Erythroblast (primary cell): Measurements from ENCODE around the gene FA2H.
A peak's percentile ranks its signal among the peaks of the same experiment; 100 is the strongest.
"Not testable (repeated sequence)": the region's sequence is repeated elsewhere in the genome, so short reads cannot be mapped to it uniquely, and the experiment has no call there.

Source experiments
- DNase-seq, 2 experiments: peaks; one replicate each; lab custom pipeline; 2025; lab: John Stamatoyannopoulos, UW
- GATA1 ChIP-seq: IDR thresholded peaks from 2 replicates; pipeline ENCODE4 v1.6.1; 2011; ENCODE audit warnings: low read depth, mild to moderate bottlenecking, control low read depth, low read length, moderate library complexity
- POLR2A ChIP-seq: IDR thresholded peaks from 2 replicates; pipeline ENCODE4 v1.6.1; 2011; ENCODE audit warnings: mild to moderate bottlenecking, low read length

Gene FA2H

GRCh38 chr16:74731853-74732477 lies 42.7 kb downstream of the FA2H start:
- DNase-seq, result no peak
- TF ChIP-seq POLR2A (no peak), GATA1 (no peak)

GRCh38 chr16:74729783-74730683 lies 44.6 kb downstream of the FA2H start:
- TF ChIP-seq POLR2A (no peak), GATA1 (no peak)
- DNase-seq, result no peak

GRCh38 chr16:74727903-74728302 lies 46.7 kb downstream of the FA2H start:
- TF ChIP-seq GATA1, result no peak
- TF ChIP-seq POLR2A, result no peak
- DNase-seq, result no peak

GRCh38 chr16:74726716-74727115 lies 47.9 kb downstream of the FA2H start:
- TF ChIP-seq POLR2A (no peak), GATA1 (no peak)
- DNase-seq, result peak; percentile 58 to 70

GRCh38 chr16:74725651-74726455 lies 48.8 kb downstream of the FA2H start:
- TF ChIP-seq GATA1 (no peak), POLR2A (no peak)
- DNase-seq, result no peak

- no peak for DNase-seq
- no peak for TF ChIP-seq GATA1
- TF ChIP-seq POLR2A, result no peak
These were observed 49.6 kb downstream of the FA2H start for GRCh38 chr16:74724820-74725549.

- DNase-seq, result no peak
These were observed 51.4 kb downstream of the FA2H start for GRCh38 chr16:74723256-74723655.

GRCh38 chr16:74722156-74722555 lies 52.5 kb downstream of the FA2H start:
- not testable (repeated sequence) for DNase-seq

More at GRCh38 chr16:74723256-74723655, 51.4 kb downstream of the FA2H start:
- no peak for TF ChIP-seq GATA1
- TF ChIP-seq POLR2A, result no peak

- no peak for DNase-seq
- TF ChIP-seq GATA1 (no peak), POLR2A (no peak)
These were observed 52.9 kb downstream of the FA2H start for GRCh38 chr16:74721716-74722115.

- no peak for TF ChIP-seq GATA1
- no peak for DNase-seq
These were observed 54.0 kb downstream of the FA2H start for GRCh38 chr16:74720579-74720978.

- TF ChIP-seq POLR2A (no peak), GATA1 (no peak)
These were observed 55.6 kb downstream of the FA2H start for GRCh38 chr16:74718741-74719610.

GRCh38 chr16:74718140-74718539 lies 56.5 kb downstream of the FA2H start:
- no peak for DNase-seq
- no peak for TF ChIP-seq GATA1
- TF ChIP-seq POLR2A, result no peak

More at GRCh38 chr16:74718741-74719610, 55.6 kb downstream of the FA2H start:
- no peak for DNase-seq
